ENCODE measurements around the gene MRPS34.

MRPS34 gene

DNA sequence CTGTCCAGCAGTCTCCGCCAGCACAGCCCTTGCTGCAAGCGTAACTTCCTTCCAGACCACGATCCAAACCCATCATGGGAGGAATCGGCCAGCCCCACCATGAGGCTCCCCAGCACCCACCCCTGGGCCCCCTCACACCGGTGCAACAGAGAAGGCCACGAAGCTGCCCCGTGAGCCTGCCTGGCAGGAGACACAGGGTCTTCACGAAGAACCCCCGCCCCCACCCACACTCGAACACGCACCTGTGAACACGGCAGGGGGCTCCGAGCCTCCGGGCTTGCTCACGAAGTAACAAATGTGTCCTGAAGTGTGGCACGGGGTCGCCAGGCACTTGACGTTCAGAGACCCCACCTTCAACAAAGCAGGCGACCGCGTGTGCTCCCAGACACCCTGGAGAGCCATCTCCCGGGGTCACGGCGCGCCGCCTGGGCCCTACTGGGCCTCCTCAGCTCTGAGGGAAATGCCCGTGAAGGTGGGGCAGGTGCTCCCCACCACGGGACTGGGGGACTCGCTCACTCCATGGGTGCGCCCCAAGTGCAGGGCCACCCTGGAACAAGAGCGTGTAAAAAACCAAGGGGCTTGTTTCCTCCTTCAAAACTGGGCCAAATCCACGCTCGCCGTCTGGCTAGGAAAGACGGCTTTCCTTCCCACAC is 46.1 kb upstream of the MRPS34 start:
- peaks cover 8% of the 10 kb centered on the region for H3K36me3 ChIP-seq (replicated peaks)
- in situ Hi-C loops (cut with HindIII; ENCODE audit: low pct_ligation_motif_present, low sequenced_read_pairs) = no loop called here

DNA sequence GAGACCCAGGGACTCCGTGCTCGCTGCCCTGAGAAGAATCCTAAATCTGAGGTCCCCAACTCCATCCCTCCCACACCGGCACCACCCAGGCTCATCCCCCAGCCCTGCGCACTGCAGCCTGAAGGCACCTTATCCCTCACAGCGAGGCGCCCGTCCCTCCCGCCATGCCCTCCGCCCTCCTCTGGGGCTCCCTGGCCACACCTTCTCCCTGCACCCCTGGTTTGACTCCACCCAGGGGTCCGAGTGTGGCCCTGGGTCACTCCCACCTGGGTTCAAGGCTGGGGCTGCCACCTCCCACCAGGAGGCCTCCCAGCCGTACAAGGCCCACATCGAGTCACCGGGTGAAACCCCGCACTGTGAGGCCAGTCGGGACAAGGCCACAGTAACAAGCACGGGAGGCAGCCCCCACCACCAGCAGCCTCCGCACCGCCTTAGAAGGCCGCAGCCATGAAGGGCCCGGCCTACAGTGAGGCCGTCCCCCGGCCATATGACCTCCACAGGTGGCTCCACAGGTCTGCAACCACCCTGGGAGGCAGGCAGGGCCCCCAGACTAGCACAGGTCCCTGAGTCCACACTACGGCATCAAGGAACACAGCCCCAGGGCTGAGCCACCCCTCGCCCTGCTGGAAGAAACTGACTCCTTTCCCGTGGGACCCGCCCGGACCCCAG is 45.4 kb upstream of the MRPS34 start:
- Histone ChIP-seq H3K27me3 (replicated peaks) (no peaks in the 10 kb centered on the region), H3K36me3 (replicated peaks) (peaks cover 8% of the 10 kb centered on the region), H3K4me3 (ENCODE audit: low read depth, low read length) (no peak overlapping the region), H3K27ac (no peak overlapping the region)
- no peak for TF ChIP-seq CTCF (IDR thresholded peaks at IDR 0.05; ENCODE audit: low read depth, low read length, missing control alignments)
- in situ Hi-C loops (cut with HindIII; ENCODE audit: low pct_ligation_motif_present, low sequenced_read_pairs) = no loop called here
- no peak for DNase-seq

More for the DNA sequence above, 46.1 kb upstream of the MRPS34 start:
- no peaks in the 10 kb centered on the region for H3K27me3 ChIP-seq (replicated peaks)
- H3K27ac ChIP-seq = no peak overlapping the region
- no peak for DNase-seq
- no peak overlapping the region for H3K4me3 ChIP-seq (ENCODE audit: low read depth, low read length)
- TF ChIP-seq CTCF (IDR thresholded peaks at IDR 0.05; ENCODE audit: low read depth, low read length, missing control alignments) = no peak

GRCh38 chr16:1817716-1818115 is 44.8 kb upstream of the MRPS34 start:
- no peak overlapping the region for H3K4me3 ChIP-seq (ENCODE audit: low read depth, low read length)
- H3K27ac ChIP-seq = no peak overlapping the region
- H3K27me3 ChIP-seq (replicated peaks) = no peaks in the 10 kb centered on the region
- no peak for DNase-seq
- H3K36me3 ChIP-seq (replicated peaks) = peaks cover 8% of the 10 kb centered on the region
- in situ Hi-C loops (cut with HindIII; ENCODE audit: low pct_ligation_motif_present, low sequenced_read_pairs) = no loop called here
- no peak for TF ChIP-seq CTCF (IDR thresholded peaks at IDR 0.05; ENCODE audit: low read depth, low read length, missing control alignments)

- no peak for DNase-seq
- Histone ChIP-seq H3K36me3 (replicated peaks) (peaks cover 8% of the 10 kb centered on the region), H3K27me3 (replicated peaks) (no peaks in the 10 kb centered on the region), H3K27ac (no peak overlapping the region), H3K4me3 (ENCODE audit: low read depth, low read length) (no peak overlapping the region)
- TF ChIP-seq CTCF (IDR thresholded peaks at IDR 0.05; ENCODE audit: low read depth, low read length, missing control alignments) = no peak
- in situ Hi-C loops (cut with HindIII; ENCODE audit: low pct_ligation_motif_present, low sequenced_read_pairs) = no loop called here
Measured at GRCh38 chr16:1817276-1817589, 44.3 kb upstream of the MRPS34 start.

- H3K36me3 ChIP-seq (replicated peaks) = peaks cover 8% of the 10 kb centered on the region
- no peaks in the 10 kb centered on the region for H3K27me3 ChIP-seq (replicated peaks)
- no peak overlapping the region for H3K27ac ChIP-seq
- DNase-seq = no peak
- no peak for TF ChIP-seq CTCF (IDR thresholded peaks at IDR 0.05; ENCODE audit: low read depth, low read length, missing control alignments)
- no peak overlapping the region for H3K4me3 ChIP-seq (ENCODE audit: low read depth, low read length)
- in situ Hi-C loops (cut with HindIII; ENCODE audit: low pct_ligation_motif_present, low sequenced_read_pairs) = no loop called here
Measured at GRCh38 chr16:1816396-1817275, 43.7 kb upstream of the MRPS34 start.
